Measurements from ENCODE around the gene TRIM47.

Gene TRIM47

GRCh38 chr17:75910699-75911098 lies 32.3 kb upstream of the TRIM47 start:
- Histone ChIP-seq H3K9ac (ENCODE audit: low read length) (no peak overlapping the region), H3K4me2 (ENCODE audit: low read depth, low read length, poor library complexity, severe bottlenecking) (no peak overlapping the region), H3K27me3 (ENCODE audit: low read length) (no peaks in the 10 kb centered on the region), H3F3A (ENCODE audit: insufficient read depth) (peaks cover 10% of the 10 kb centered on the region), H3K4me3 (ENCODE audit: insufficient read depth, low read length, poor library complexity, severe bottlenecking) (no peak overlapping the region), H2AFZ (ENCODE audit: low read depth, low read length, severe bottlenecking) (no peak overlapping the region), H4K20me1 (ENCODE audit: low read depth, low read length) (no peaks in the 10 kb centered on the region), H3K9me3 (ENCODE audit: insufficient read depth, low read length) (no peaks in the 10 kb centered on the region), H3K36me3 (ENCODE audit: low read length) (no peaks in the 10 kb centered on the region), H3K79me2 (ENCODE audit: insufficient read depth, low read length) (no peaks in the 10 kb centered on the region), H3K27ac (ENCODE audit: low read depth, low read length) (no peak overlapping the region), H3K9me2 (replicated peaks; ENCODE audit: insufficient read depth, low read length) (no peaks in the 10 kb centered on the region)
- TF ChIP-seq EZH2phosphoT487 (conservative IDR thresholded peaks at IDR 0.05; ENCODE audit: low read length), result no peak
- no peak for TF ChIP-seq CTCF (IDR thresholded peaks at IDR 0.05; ENCODE audit: insufficient read depth, low read length, poor library complexity, severe bottlenecking)

- H3F3A ChIP-seq (ENCODE audit: insufficient read depth), result peaks cover 10% of the 10 kb centered on the region
- H3K79me2 ChIP-seq (ENCODE audit: insufficient read depth, low read length), result no peaks in the 10 kb centered on the region
- no peak overlapping the region for H2AFZ ChIP-seq (ENCODE audit: low read depth, low read length, severe bottlenecking)
- H3K4me3 ChIP-seq (ENCODE audit: insufficient read depth, low read length, poor library complexity, severe bottlenecking), result no peak overlapping the region
- no peaks in the 10 kb centered on the region for H3K9me3 ChIP-seq (ENCODE audit: insufficient read depth, low read length)
- H4K20me1 ChIP-seq (ENCODE audit: low read depth, low read length), result no peaks in the 10 kb centered on the region
- H3K4me2 ChIP-seq (ENCODE audit: low read depth, low read length, poor library complexity, severe bottlenecking), result peak overlapping the region; percentile 35
- no peaks in the 10 kb centered on the region for H3K27me3 ChIP-seq (ENCODE audit: low read length)
- no peaks in the 10 kb centered on the region for H3K36me3 ChIP-seq (ENCODE audit: low read length)
- peak overlapping the region; percentile 64 for H3K27ac ChIP-seq (ENCODE audit: low read depth, low read length)
- no peaks in the 10 kb centered on the region for H3K9me2 ChIP-seq (replicated peaks; ENCODE audit: insufficient read depth, low read length)
- TF ChIP-seq EZH2phosphoT487 (conservative IDR thresholded peaks at IDR 0.05; ENCODE audit: low read length) (no peak), CTCF (IDR thresholded peaks at IDR 0.05; ENCODE audit: insufficient read depth, low read length, poor library complexity, severe bottlenecking) (no peak)
- no peak overlapping the region for H3K9ac ChIP-seq (ENCODE audit: low read length)
Observed at GRCh38 chr17:75909812-75910274, 31.5 kb upstream of the TRIM47 start.

- H3K4me2 ChIP-seq (ENCODE audit: low read depth, low read length, poor library complexity, severe bottlenecking), result peak overlapping the region; percentile 35
- H3K4me3 ChIP-seq (ENCODE audit: insufficient read depth, low read length, poor library complexity, severe bottlenecking), result no peak overlapping the region
- no peaks in the 10 kb centered on the region for H4K20me1 ChIP-seq (ENCODE audit: low read depth, low read length)
- no peak overlapping the region; the same call in 1 of the 2 replicates for H3K9ac ChIP-seq (ENCODE audit: low read length)
- no peaks in the 10 kb centered on the region for H3K36me3 ChIP-seq (ENCODE audit: low read length)
- H2AFZ ChIP-seq (ENCODE audit: low read depth, low read length, severe bottlenecking), result no peak overlapping the region
- H3K27ac ChIP-seq (ENCODE audit: low read depth, low read length), result peak overlapping the region; percentile 64
- TF ChIP-seq EZH2phosphoT487 (conservative IDR thresholded peaks at IDR 0.05; ENCODE audit: low read length), result no peak
- TF ChIP-seq CTCF (IDR thresholded peaks at IDR 0.05; ENCODE audit: insufficient read depth, low read length, poor library complexity, severe bottlenecking), result no peak
- H3K9me2 ChIP-seq (replicated peaks; ENCODE audit: insufficient read depth, low read length), result no peaks in the 10 kb centered on the region
- H3K9me3 ChIP-seq (ENCODE audit: insufficient read depth, low read length), result no peaks in the 10 kb centered on the region
- peaks cover 2% of the 10 kb centered on the region for H3K79me2 ChIP-seq (ENCODE audit: insufficient read depth, low read length)
- peaks cover 10% of the 10 kb centered on the region for H3F3A ChIP-seq (ENCODE audit: insufficient read depth)
- no peaks in the 10 kb centered on the region for H3K27me3 ChIP-seq (ENCODE audit: low read length)
Observed at GRCh38 chr17:75909051-75909811, 30.9 kb upstream of the TRIM47 start.

All from SU-DHL-6 (cell line).